Stimulated activated memory B cell treated with anti-CD40 and anti-IgM and Interleukin-4, amounts not matched to agents 10 μg/mL and 1 μg/mL and 100 μg/mL, for 72 hours (primary cell): ENCODE measurements around the gene PDE8A.

Experiments
- ATAC-seq: fragments of 150-1000 bp; cut with Tn5 transposase; 2 replicates; pipeline ENCODE4 v1.10.0; 2021
- H3K27ac Mint-ChIP-seq: one replicate; pipeline ENCODE4 v1.8.0; 2022; ENCODE audit warnings: mild to moderate bottlenecking, mixed read lengths
- H3K27me3 Mint-ChIP-seq: one replicate; pipeline ENCODE4 v1.8.0; 2022; ENCODE audit warnings: mixed read lengths
- H3K36me3 Mint-ChIP-seq: one replicate; pipeline ENCODE4 v1.8.0; 2022; ENCODE audit warnings: mixed read lengths
- H3K4me1 Mint-ChIP-seq: one replicate; pipeline ENCODE4 v1.8.0; 2022; ENCODE audit warnings: mixed read lengths
- H3K4me3 Mint-ChIP-seq: one replicate; pipeline ENCODE4 v1.8.0; 2022; ENCODE audit warnings: mild to moderate bottlenecking, moderate library complexity, mixed read lengths
- H3K9me3 Mint-ChIP-seq: one replicate; pipeline ENCODE4 v1.8.0; 2022; ENCODE audit warnings: mixed read lengths

Gene PDE8A

GRCh38 chr15:85026304-85027032 is 44.8 kb downstream of the PDE8A start:
- peaks cover 51% of the 10 kb centered on the region for H3K4me1 Mint-ChIP-seq
- no peak overlapping the region for H3K4me3 Mint-ChIP-seq
- ATAC-seq, result no peak
- no peaks in the 10 kb centered on the region for H3K27me3 Mint-ChIP-seq
- no peaks in the 10 kb centered on the region for H3K9me3 Mint-ChIP-seq
- no peak overlapping the region for H3K27ac Mint-ChIP-seq
- H3K36me3 Mint-ChIP-seq, result no peaks in the 10 kb centered on the region

GRCh38 chr15:85027033-85027380 is 45.4 kb downstream of the PDE8A start:
- no peak overlapping the region for H3K27ac Mint-ChIP-seq
- peaks cover 51% of the 10 kb centered on the region for H3K4me1 Mint-ChIP-seq
- no peaks in the 10 kb centered on the region for H3K9me3 Mint-ChIP-seq
- no peak overlapping the region for H3K4me3 Mint-ChIP-seq
- H3K36me3 Mint-ChIP-seq, result no peaks in the 10 kb centered on the region
- H3K27me3 Mint-ChIP-seq, result no peaks in the 10 kb centered on the region
- ATAC-seq, result no peak

- Mint-ChIP-seq H3K4me1 (peaks cover 47% of the 10 kb centered on the region), H3K27me3 (no peaks in the 10 kb centered on the region), H3K27ac (no peak overlapping the region), H3K36me3 (no peaks in the 10 kb centered on the region), H3K9me3 (no peaks in the 10 kb centered on the region), H3K4me3 (no peak overlapping the region)
- no peak for ATAC-seq
Observed at GRCh38 chr15:85027421-85027820, 45.8 kb downstream of the PDE8A start.

GRCh38 chr15:85028416-85028815 is 46.8 kb downstream of the PDE8A start:
- no peaks in the 10 kb centered on the region for H3K36me3 Mint-ChIP-seq
- H3K27me3 Mint-ChIP-seq, result no peaks in the 10 kb centered on the region
- no peak for ATAC-seq
- no peaks in the 10 kb centered on the region for H3K9me3 Mint-ChIP-seq
- peaks cover 45% of the 10 kb centered on the region for H3K4me1 Mint-ChIP-seq
- no peak overlapping the region for H3K27ac Mint-ChIP-seq
- H3K4me3 Mint-ChIP-seq, result no peak overlapping the region

- no peak overlapping the region for H3K27ac Mint-ChIP-seq
- H3K4me1 Mint-ChIP-seq, result peaks cover 41% of the 10 kb centered on the region
- no peaks in the 10 kb centered on the region for H3K27me3 Mint-ChIP-seq
- no peak for ATAC-seq
- H3K9me3 Mint-ChIP-seq, result no peaks in the 10 kb centered on the region
- H3K36me3 Mint-ChIP-seq, result no peaks in the 10 kb centered on the region
- H3K4me3 Mint-ChIP-seq, result no peak overlapping the region
Observed at GRCh38 chr15:85029221-85029620, 47.6 kb downstream of the PDE8A start.

- Mint-ChIP-seq H3K9me3 (no peaks in the 10 kb centered on the region), H3K4me3 (no peak overlapping the region), H3K27ac (peak overlapping the region; percentile 8), H3K36me3 (no peaks in the 10 kb centered on the region), H3K27me3 (no peaks in the 10 kb centered on the region), H3K4me1 (peaks cover 37% of the 10 kb centered on the region)
- ATAC-seq, result no peak
Observed at GRCh38 chr15:85030301-85030929, 48.8 kb downstream of the PDE8A start.

GRCh38 chr15:85031086-85031943 is 49.7 kb downstream of the PDE8A start:
- no peak for ATAC-seq
- H3K36me3 Mint-ChIP-seq, result no peaks in the 10 kb centered on the region
- no peak overlapping the region for H3K27ac Mint-ChIP-seq
- H3K9me3 Mint-ChIP-seq, result no peaks in the 10 kb centered on the region
- no peaks in the 10 kb centered on the region for H3K27me3 Mint-ChIP-seq
- H3K4me3 Mint-ChIP-seq, result no peak overlapping the region
- H3K4me1 Mint-ChIP-seq, result peaks cover 44% of the 10 kb centered on the region

GRCh38 chr15:85031944-85032558 is 50.4 kb downstream of the PDE8A start:
- peaks cover 52% of the 10 kb centered on the region for H3K4me1 Mint-ChIP-seq
- H3K27ac Mint-ChIP-seq, result no peak overlapping the region
- H3K36me3 Mint-ChIP-seq, result no peaks in the 10 kb centered on the region
- no peak for ATAC-seq
- no peak overlapping the region for H3K4me3 Mint-ChIP-seq
- no peaks in the 10 kb centered on the region for H3K27me3 Mint-ChIP-seq
- no peaks in the 10 kb centered on the region for H3K9me3 Mint-ChIP-seq

GRCh38 chr15:85033148-85033547 is 51.5 kb downstream of the PDE8A start:
- ATAC-seq, result no peak
- Mint-ChIP-seq H3K4me3 (no peak overlapping the region), H3K9me3 (no peaks in the 10 kb centered on the region), H3K27me3 (no peaks in the 10 kb centered on the region), H3K36me3 (no peaks in the 10 kb centered on the region), H3K4me1 (peaks cover 56% of the 10 kb centered on the region), H3K27ac (no peak overlapping the region)

GRCh38 chr15:85034276-85034675 is 52.6 kb downstream of the PDE8A start:
- Mint-ChIP-seq H3K27ac (no peak overlapping the region), H3K27me3 (no peaks in the 10 kb centered on the region), H3K9me3 (no peaks in the 10 kb centered on the region), H3K4me1 (peaks cover 60% of the 10 kb centered on the region), H3K36me3 (no peaks in the 10 kb centered on the region), H3K4me3 (no peak overlapping the region)
- no peak for ATAC-seq

- peak overlapping the region; percentile 38 for H3K27ac Mint-ChIP-seq
- peaks cover 54% of the 10 kb centered on the region for H3K4me1 Mint-ChIP-seq
- no peaks in the 10 kb centered on the region for H3K27me3 Mint-ChIP-seq
- H3K36me3 Mint-ChIP-seq, result no peaks in the 10 kb centered on the region
- no peak overlapping the region for H3K4me3 Mint-ChIP-seq
- no peaks in the 10 kb centered on the region for H3K9me3 Mint-ChIP-seq
- no peak for ATAC-seq
Observed at GRCh38 chr15:85035980-85036379, 54.3 kb downstream of the PDE8A start.

- Mint-ChIP-seq H3K27ac (peak overlapping the region; percentile 38), H3K36me3 (no peaks in the 10 kb centered on the region), H3K4me1 (peaks cover 56% of the 10 kb centered on the region)
Observed at GRCh38 chr15:85036716-85037115, 55.1 kb downstream of the PDE8A start.

GRCh38 chr15:85037641-85038040 is 56.0 kb downstream of the PDE8A start:
- no peaks in the 10 kb centered on the region for H3K9me3 Mint-ChIP-seq
- no peaks in the 10 kb centered on the region for H3K36me3 Mint-ChIP-seq
- H3K27me3 Mint-ChIP-seq, result no peaks in the 10 kb centered on the region
- H3K4me1 Mint-ChIP-seq, result peaks cover 58% of the 10 kb centered on the region
- no peak overlapping the region for H3K27ac Mint-ChIP-seq
- ATAC-seq, result no peak
- no peak overlapping the region for H3K4me3 Mint-ChIP-seq

More at GRCh38 chr15:85036716-85037115, 55.1 kb downstream of the PDE8A start:
- H3K4me3 Mint-ChIP-seq, result no peak overlapping the region
- no peaks in the 10 kb centered on the region for H3K9me3 Mint-ChIP-seq
- no peaks in the 10 kb centered on the region for H3K27me3 Mint-ChIP-seq
- no peak for ATAC-seq

GRCh38 chr15:85041230-85041629 is 59.6 kb downstream of the PDE8A start:
- ATAC-seq, result no peak

GRCh38 chr15:85044251-85044853 is 62.7 kb downstream of the PDE8A start:
- H3K4me1 Mint-ChIP-seq, result peaks cover 30% of the 10 kb centered on the region
- no peaks in the 10 kb centered on the region for H3K27me3 Mint-ChIP-seq
- ATAC-seq, result peak; percentile 64
- H3K27ac Mint-ChIP-seq, result peak overlapping the region; percentile 8
- no peaks in the 10 kb centered on the region for H3K36me3 Mint-ChIP-seq
- no peaks in the 10 kb centered on the region for H3K9me3 Mint-ChIP-seq
- no peak overlapping the region for H3K4me3 Mint-ChIP-seq

More at GRCh38 chr15:85041230-85041629, 59.6 kb downstream of the PDE8A start:
- H3K36me3 Mint-ChIP-seq, result no peaks in the 10 kb centered on the region
- no peak overlapping the region for H3K27ac Mint-ChIP-seq
- H3K4me1 Mint-ChIP-seq, result peaks cover 44% of the 10 kb centered on the region
- H3K27me3 Mint-ChIP-seq, result no peaks in the 10 kb centered on the region
- H3K4me3 Mint-ChIP-seq, result no peak overlapping the region
- H3K9me3 Mint-ChIP-seq, result no peaks in the 10 kb centered on the region
